Common myeloid progenitor, CD34-positive (primary cell): ENCODE results near the gene AHI1.

Experiments used
- CTCF ChIA-PET: fragments of 350-600 bp; sonication (Branson Sonifier 250); formaldehyde crosslinking; loops from one replicate; lab custom pipeline; 2021; ENCODE audit warnings: antibody characterized with exemption; lab: Charles Lee
- POLR2A ChIA-PET: fragments of 350-600 bp; sonication (Branson Sonifier 250); formaldehyde crosslinking; loops from one replicate; lab custom pipeline; 2021; ENCODE audit warnings: antibody characterized with exemption; lab: Charles Lee
- DNase-seq, 3 donors: peaks; one replicate each; pipeline versions ENCODE4 v3.0.0 to v3.0.0-alpha.2; 2013
- H3K27ac ChIP-seq, 2 experiments: 1 replicate in 1 of 2; 2 replicates in 1 of 2; pipeline ENCODE4 v1.7.0; 2013; ENCODE audit warnings: inconsistent platforms in 2 of 2, low read length in 2 of 2, mild to moderate bottlenecking in 2 of 2, low read depth in 1 of 2, moderate library complexity in 1 of 2; ENCODE audit not compliant: severe bottlenecking in 2 of 2, insufficient read depth in 1 of 2, poor library complexity in 1 of 2
- H3K27me3 ChIP-seq, 5 experiments: replicated peaks in 2 of 5; 1 replicate in 3 of 5; 2 replicates in 2 of 5; pipeline versions ENCODE4 v1.6.1 to v1.7.0; 2013; ENCODE audit warnings: low read length in 4 of 5, mild to moderate bottlenecking in 2 of 5, moderate library complexity in 2 of 5, inconsistent platforms in 1 of 5; ENCODE audit not compliant: insufficient read depth in 5 of 5, control insufficient read depth in 4 of 5
- H3K36me3 ChIP-seq, 4 experiments: 1 replicate in 2 of 4; 2 replicates in 2 of 4; pipeline versions ENCODE4 v1.6.1 to v1.7.0; 2013; ENCODE audit warnings: low read length in 3 of 4, control low read depth in 1 of 4, mild to moderate bottlenecking in 1 of 4; ENCODE audit not compliant: control insufficient read depth in 4 of 4, insufficient read depth in 4 of 4
- H3K4me1 ChIP-seq, 4 experiments: 1 replicate in 3 of 4; 2 replicates in 1 of 4; pipeline versions ENCODE4 v1.6.1 to v1.7.1; 2013; ENCODE audit warnings: low read length in 3 of 4, mild to moderate bottlenecking in 3 of 4, control low read depth in 1 of 4, inconsistent platforms in 1 of 4, moderate library complexity in 1 of 4; ENCODE audit not compliant: control insufficient read depth in 4 of 4, insufficient read depth in 4 of 4; ENCODE audit errors: control extremely low read depth in 1 of 4
- H3K4me3 ChIP-seq, 7 experiments: 1 replicate in 4 of 7; 2 replicates in 3 of 7; pipeline versions ENCODE4 v1.5.1 to v1.7.0; 2013; ENCODE audit warnings: mild to moderate bottlenecking in 7 of 7, low read length in 6 of 7, moderate library complexity in 6 of 7, inconsistent platforms in 2 of 7, low read depth in 2 of 7, control low read depth in 1 of 7; ENCODE audit not compliant: insufficient read depth in 4 of 7, control insufficient read depth in 1 of 7; ENCODE audit errors: extremely low read depth in 1 of 7
- H3K9me3 ChIP-seq, 5 experiments: 1 replicate in 4 of 5; 2 replicates in 1 of 5; pipeline versions ENCODE4 v1.6.1 to v1.7.1; 2013; ENCODE audit warnings: low read length in 4 of 5, mild to moderate bottlenecking in 2 of 5, inconsistent platforms in 1 of 5, low read depth in 1 of 5, moderate library complexity in 1 of 5; ENCODE audit not compliant: control insufficient read depth in 4 of 5, insufficient read depth in 2 of 5; ENCODE audit errors: control extremely low read depth in 1 of 5
- WGBS: methylation state at CpG from one replicate; pipeline ENCODE4 v1.1.5; 2013; ENCODE audit not compliant: insufficient coverage; 5-methylcytosine and 5-hydroxymethylcytosine counted together

Gene AHI1

GRCh38 chr6:135479601-135480000, 17.9 kb downstream of the AHI1 start:
- Histone ChIP-seq H3K9me3 (peaks cover 8 to 49% (median 34%) of the 10 kb centered on the region in 5 experiments), H3K27me3 (no peaks in the 10 kb centered on the region), H3K27ac (no peak overlapping the region), H3K4me3 (no peak overlapping the region), H3K36me3 (peaks cover 5 to 49% (median 21%) of the 10 kb centered on the region in 4 experiments), H3K4me1 (no peaks in the 10 kb centered on the region)
- WGBS = 100% methylated on average over 1 of the region's 2 CpGs
- ChIA-PET CTCF (interaction anchor here (1.1 kb wide), 1 partner anchor 26 kb away, joined by 3 read pairs; no protein-coding TSS in a partner anchor), POLR2A (interaction anchor here (0.6 kb wide), 1 partner anchor 130 kb away, joined by 4 read pairs; no protein-coding TSS in a partner anchor)
- no peak for DNase-seq

GRCh38 chr6:135478626-135479025, 18.9 kb downstream of the AHI1 start:
- H3K36me3 ChIP-seq = peaks cover 5 to 40% (median 17%) of the 10 kb centered on the region in 4 experiments
- peaks cover 5 to 44% (median 32%) of the 10 kb centered on the region in 5 experiments for H3K9me3 ChIP-seq
- H3K27me3 ChIP-seq = no peaks in the 10 kb centered on the region
- ChIA-PET CTCF (interaction anchor here (1.1 kb wide), 1 partner anchor 27 kb away, joined by 3 read pairs; no protein-coding TSS in a partner anchor), POLR2A (no interaction called here)
- H3K4me1 ChIP-seq = no peaks in the 10 kb centered on the region
- DNase-seq = no peak
- no peak overlapping the region for H3K4me3 ChIP-seq
- no peak overlapping the region for H3K27ac ChIP-seq

GRCh38 chr6:135475292-135475886, 22.2 kb downstream of the AHI1 start:
- H3K9me3 ChIP-seq = peaks cover 0 to 28% (median 22%) of the 10 kb centered on the region in 5 experiments
- H3K27me3 ChIP-seq = no peaks in the 10 kb centered on the region
- peak in 1 of 3 donors; percentile 17 for DNase-seq
- peaks cover 5 to 26% (median 12%) of the 10 kb centered on the region in 4 experiments for H3K36me3 ChIP-seq
- ChIA-PET CTCF (no interaction called here), POLR2A (no interaction called here)
- WGBS = no CpG with 5 or more reads among the region's 2 CpGs
- no peak overlapping the region for H3K27ac ChIP-seq
- no peak overlapping the region for H3K4me3 ChIP-seq
- H3K4me1 ChIP-seq = no peaks in the 10 kb centered on the region

GRCh38 chr6:135474362-135474761, 23.2 kb downstream of the AHI1 start:
- DNase-seq = no peak
- Histone ChIP-seq H3K27ac (no peak overlapping the region), H3K27me3 (no peaks in the 10 kb centered on the region), H3K4me1 (no peaks in the 10 kb centered on the region), H3K9me3 (peaks cover 0 to 21% (median 12%) of the 10 kb centered on the region in 5 experiments), H3K36me3 (peaks cover 0 to 16% (median 4%) of the 10 kb centered on the region in 4 experiments), H3K4me3 (no peak overlapping the region)
- CTCF ChIA-PET = no interaction called here
- POLR2A ChIA-PET = no interaction called here

- Histone ChIP-seq H3K27me3 (no peaks in the 10 kb centered on the region), H3K27ac (no peak overlapping the region), H3K9me3 (peaks cover 0 to 3% (median 0%) of the 10 kb centered on the region in 5 experiments), H3K4me3 (no peak overlapping the region), H3K36me3 (peaks cover 0 to 21% (median 7%) of the 10 kb centered on the region in 4 experiments), H3K4me1 (no peaks in the 10 kb centered on the region)
- ChIA-PET POLR2A (no interaction called here), CTCF (no interaction called here)
- no CpG with 5 or more reads among the region's 4 CpGs for WGBS
- DNase-seq = no peak
These were observed 31.6 kb downstream of the AHI1 start for GRCh38 chr6:135465903-135466302.

- Histone ChIP-seq H3K4me3 (no peak overlapping the region), H3K27ac (no peak overlapping the region), H3K4me1 (no peaks in the 10 kb centered on the region), H3K36me3 (peaks cover 0 to 18% (median 7%) of the 10 kb centered on the region in 4 experiments), H3K9me3 (no peaks in the 10 kb centered on the region), H3K27me3 (no peaks in the 10 kb centered on the region)
- POLR2A ChIA-PET = no interaction called here
- CTCF ChIA-PET = no interaction called here
- WGBS = no CpG with 5 or more reads among the region's 1 CpG
- peak in 1 of 3 donors; percentile 7 for DNase-seq
These were observed 32.2 kb downstream of the AHI1 start for GRCh38 chr6:135465307-135465706.

GRCh38 chr6:135464634-135465033, 32.9 kb downstream of the AHI1 start:
- WGBS = 100% methylated on average over 1 of the region's 1 CpG
- POLR2A ChIA-PET = no interaction called here
- no peak for DNase-seq

More at GRCh38 chr6:135464634-135465033, 32.9 kb downstream of the AHI1 start:
- Histone ChIP-seq H3K27ac (no peak overlapping the region), H3K4me1 (no peaks in the 10 kb centered on the region), H3K4me3 (no peak overlapping the region), H3K27me3 (no peaks in the 10 kb centered on the region), H3K36me3 (peaks cover 0 to 17% (median 7%) of the 10 kb centered on the region in 4 experiments), H3K9me3 (no peaks in the 10 kb centered on the region)
- CTCF ChIA-PET = interaction anchor here (0.7 to 2.1 kb wide), 2 partner anchors 11 to 18 kb away, joined by 3 to 5 read pairs; no protein-coding TSS in a partner anchor
